Measurements from ENCODE around the gene FYB1.

Gene FYB1

GRCh38 chr5:39118638-39119037 is 100.7 kb downstream of the FYB1 start:
- H3K9me3 Mint-ChIP-seq: no peaks in the 10 kb centered on the region
- H3K27ac Mint-ChIP-seq: no peak overlapping the region
- H3K27me3 Mint-ChIP-seq: no peaks in the 10 kb centered on the region
- peaks cover 8% of the 10 kb centered on the region for H3K4me1 Mint-ChIP-seq
- DNase-seq: no peak
- no peak overlapping the region for H3K4me3 Mint-ChIP-seq
- CTCF ChIA-PET: no interaction called here
- H3K36me3 Mint-ChIP-seq: peaks cover 60% of the 10 kb centered on the region

GRCh38 chr5:39117401-39117800 is 102.0 kb downstream of the FYB1 start:
- CTCF ChIA-PET: no interaction called here
- Mint-ChIP-seq H3K9me3 (no peaks in the 10 kb centered on the region), H3K4me3 (no peak overlapping the region), H3K4me1 (peaks cover 8% of the 10 kb centered on the region), H3K27me3 (no peaks in the 10 kb centered on the region), H3K27ac (peak overlapping the region; percentile 1), H3K36me3 (peaks cover 61% of the 10 kb centered on the region)
- DNase-seq: no peak

- Mint-ChIP-seq H3K27ac (peak overlapping the region; percentile 47), H3K27me3 (no peaks in the 10 kb centered on the region), H3K4me1 (peaks cover 8% of the 10 kb centered on the region), H3K36me3 (peaks cover 54% of the 10 kb centered on the region), H3K4me3 (no peak overlapping the region), H3K9me3 (no peaks in the 10 kb centered on the region)
- CTCF ChIA-PET: interaction anchor here (0.7 kb wide), 1 partner anchor 120 kb away, joined by 3 read pairs; no protein-coding TSS in a partner anchor
- no peak for DNase-seq
Observed at GRCh38 chr5:39116344-39117170, 102.8 kb downstream of the FYB1 start.

GRCh38 chr5:39115644-39116343 is 103.6 kb downstream of the FYB1 start:
- H3K4me1 Mint-ChIP-seq: peaks cover 8% of the 10 kb centered on the region
- CTCF ChIA-PET: interaction anchor here (1.0 kb wide), 1 partner anchor 168 kb away, joined by 3 read pairs; no protein-coding TSS in a partner anchor
- no peak for DNase-seq
- H3K27ac Mint-ChIP-seq: peak overlapping the region; percentile 19
- peaks cover 52% of the 10 kb centered on the region for H3K36me3 Mint-ChIP-seq
- H3K4me3 Mint-ChIP-seq: no peak overlapping the region
- H3K9me3 Mint-ChIP-seq: no peaks in the 10 kb centered on the region
- no peaks in the 10 kb centered on the region for H3K27me3 Mint-ChIP-seq

- Mint-ChIP-seq H3K27me3 (no peaks in the 10 kb centered on the region), H3K9me3 (no peaks in the 10 kb centered on the region), H3K4me3 (no peak overlapping the region), H3K36me3 (peaks cover 54% of the 10 kb centered on the region), H3K4me1 (peaks cover 8% of the 10 kb centered on the region), H3K27ac (no peak overlapping the region)
- no peak for DNase-seq
- CTCF ChIA-PET: no interaction called here
Observed at GRCh38 chr5:39114155-39114554, 105.2 kb downstream of the FYB1 start.

- Mint-ChIP-seq H3K36me3 (peaks cover 55% of the 10 kb centered on the region), H3K27me3 (no peaks in the 10 kb centered on the region), H3K27ac (no peak overlapping the region), H3K4me1 (peaks cover 8% of the 10 kb centered on the region), H3K9me3 (no peaks in the 10 kb centered on the region), H3K4me3 (no peak overlapping the region)
- DNase-seq: no peak
- CTCF ChIA-PET: interaction anchor here (0.6 to 1.1 kb wide), 3 partner anchors 33 to 104 kb away, joined by 3 to 4 read pairs (median 3); no protein-coding TSS in a partner anchor
Observed at GRCh38 chr5:39113354-39113953, 105.9 kb downstream of the FYB1 start.

- Mint-ChIP-seq H3K27ac (no peak overlapping the region), H3K9me3 (no peaks in the 10 kb centered on the region), H3K36me3 (peaks cover 37% of the 10 kb centered on the region), H3K4me3 (no peak overlapping the region), H3K27me3 (no peaks in the 10 kb centered on the region), H3K4me1 (no peaks in the 10 kb centered on the region)
- CTCF ChIA-PET: no interaction called here
- DNase-seq: no peak
Observed at GRCh38 chr5:39109606-39110005, 109.8 kb downstream of the FYB1 start.

GRCh38 chr5:39108987-39109386 is 110.4 kb downstream of the FYB1 start:
- no peaks in the 10 kb centered on the region for H3K4me1 Mint-ChIP-seq

GRCh38 chr5:39107350-39107749 is 112.0 kb downstream of the FYB1 start:
- Mint-ChIP-seq H3K4me3 (no peak overlapping the region), H3K9me3 (no peaks in the 10 kb centered on the region), H3K27ac (no peak overlapping the region), H3K27me3 (no peaks in the 10 kb centered on the region), H3K36me3 (peaks cover 45% of the 10 kb centered on the region), H3K4me1 (peaks cover 5% of the 10 kb centered on the region)
- CTCF ChIA-PET: no interaction called here
- DNase-seq: no peak

More at GRCh38 chr5:39108987-39109386, 110.4 kb downstream of the FYB1 start:
- Mint-ChIP-seq H3K27ac (peak overlapping the region; percentile 11), H3K36me3 (peaks cover 37% of the 10 kb centered on the region), H3K4me3 (no peak overlapping the region), H3K27me3 (no peaks in the 10 kb centered on the region), H3K9me3 (no peaks in the 10 kb centered on the region)
- DNase-seq: no peak
- CTCF ChIA-PET: no interaction called here

GRCh38 chr5:39106322-39106721 is 113.0 kb downstream of the FYB1 start:
- Mint-ChIP-seq H3K36me3 (peaks cover 46% of the 10 kb centered on the region), H3K27ac (no peak overlapping the region), H3K9me3 (no peaks in the 10 kb centered on the region), H3K4me1 (peaks cover 13% of the 10 kb centered on the region), H3K27me3 (no peaks in the 10 kb centered on the region), H3K4me3 (no peak overlapping the region)
- DNase-seq: no peak
- CTCF ChIA-PET: no interaction called here

GRCh38 chr5:39104221-39104620 is 115.1 kb downstream of the FYB1 start:
- CTCF ChIA-PET: interaction anchor here (1.3 kb wide), 1 partner anchor 23 kb away, joined by 5 read pairs; no protein-coding TSS in a partner anchor

GRCh38 chr5:39102684-39103155 is 116.6 kb downstream of the FYB1 start:
- H3K27me3 Mint-ChIP-seq: no peaks in the 10 kb centered on the region
- no peak overlapping the region for H3K27ac Mint-ChIP-seq
- DNase-seq: no peak
- no peak overlapping the region for H3K4me3 Mint-ChIP-seq
- H3K9me3 Mint-ChIP-seq: no peaks in the 10 kb centered on the region
- H3K4me1 Mint-ChIP-seq: peaks cover 28% of the 10 kb centered on the region
- CTCF ChIA-PET: no interaction called here
- peaks cover 36% of the 10 kb centered on the region for H3K36me3 Mint-ChIP-seq

More at GRCh38 chr5:39104221-39104620, 115.1 kb downstream of the FYB1 start:
- Mint-ChIP-seq H3K4me1 (peaks cover 28% of the 10 kb centered on the region), H3K27ac (no peak overlapping the region), H3K27me3 (no peaks in the 10 kb centered on the region), H3K9me3 (no peaks in the 10 kb centered on the region), H3K36me3 (peaks cover 41% of the 10 kb centered on the region), H3K4me3 (no peak overlapping the region)
- DNase-seq: no peak

GRCh38 chr5:39100851-39101396 is 118.4 kb downstream of the FYB1 start:
- DNase-seq: no peak
- peaks cover 28% of the 10 kb centered on the region for H3K4me1 Mint-ChIP-seq
- H3K4me3 Mint-ChIP-seq: no peak overlapping the region
- peak overlapping the region; percentile 58 for H3K27ac Mint-ChIP-seq
- no peaks in the 10 kb centered on the region for H3K27me3 Mint-ChIP-seq
- CTCF ChIA-PET: interaction anchor here (0.6 to 1.5 kb wide), 3 partner anchors 19 to 1887 kb away, joined by 3 read pairs; no protein-coding TSS in a partner anchor
- no peaks in the 10 kb centered on the region for H3K9me3 Mint-ChIP-seq
- H3K36me3 Mint-ChIP-seq: peaks cover 30% of the 10 kb centered on the region

GRCh38 chr5:39100301-39100850 is 119.0 kb downstream of the FYB1 start:
- CTCF ChIA-PET: interaction anchor here (0.6 to 1.5 kb wide), 4 partner anchors 19 to 1887 kb away, joined by 3 read pairs; no protein-coding TSS in a partner anchor
- Mint-ChIP-seq H3K27me3 (no peaks in the 10 kb centered on the region), H3K36me3 (peaks cover 27% of the 10 kb centered on the region), H3K4me3 (no peak overlapping the region), H3K4me1 (peaks cover 28% of the 10 kb centered on the region), H3K9me3 (no peaks in the 10 kb centered on the region), H3K27ac (no peak overlapping the region)
- no peak for DNase-seq
